ENCODE data around the gene GMNC. TPM values are rescaled to one million over a fixed set of nuclear protein-coding genes. Genes with fewer than 3 reads are reported as not detected.
A peak's percentile ranks its signal among the peaks of the same experiment; 100 is the strongest.

GMNC gene
- total RNA-seq, 4 donors from 2014 or later = not detected

GRCh38 chr3:190825386-190826016 lies 37.0 kb downstream of the GMNC start:
- no peak for ATAC-seq (ENCODE audit: low FRiP score)
- DNase-seq (ENCODE audit: low spot score) = no peak
- TF ChIP-seq, protein P1, sequence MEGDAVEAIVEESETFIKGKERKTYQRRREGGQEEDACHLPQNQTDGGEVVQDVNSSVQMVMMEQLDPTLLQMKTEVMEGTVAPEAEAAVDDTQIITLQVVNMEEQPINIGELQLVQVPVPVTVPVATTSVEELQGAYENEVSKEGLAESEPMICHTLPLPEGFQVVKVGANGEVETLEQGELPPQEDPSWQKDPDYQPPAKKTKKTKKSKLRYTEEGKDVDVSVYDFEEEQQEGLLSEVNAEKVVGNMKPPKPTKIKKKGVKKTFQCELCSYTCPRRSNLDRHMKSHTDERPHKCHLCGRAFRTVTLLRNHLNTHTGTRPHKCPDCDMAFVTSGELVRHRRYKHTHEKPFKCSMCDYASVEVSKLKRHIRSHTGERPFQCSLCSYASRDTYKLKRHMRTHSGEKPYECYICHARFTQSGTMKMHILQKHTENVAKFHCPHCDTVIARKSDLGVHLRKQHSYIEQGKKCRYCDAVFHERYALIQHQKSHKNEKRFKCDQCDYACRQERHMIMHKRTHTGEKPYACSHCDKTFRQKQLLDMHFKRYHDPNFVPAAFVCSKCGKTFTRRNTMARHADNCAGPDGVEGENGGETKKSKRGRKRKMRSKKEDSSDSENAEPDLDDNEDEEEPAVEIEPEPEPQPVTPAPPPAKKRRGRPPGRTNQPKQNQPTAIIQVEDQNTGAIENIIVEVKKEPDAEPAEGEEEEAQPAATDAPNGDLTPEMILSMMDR (IDR thresholded peaks at IDR 0.05) = no peak

- ATAC-seq (ENCODE audit: low FRiP score) = peak; percentile 37
- TF ChIP-seq, protein P1 (IDR thresholded peaks at IDR 0.05) = no peak
Measured at GRCh38 chr3:190811775-190812480, 50.6 kb downstream of the GMNC start.

GRCh38 chr3:190810957-190811356 lies 51.5 kb downstream of the GMNC start:
- ATAC-seq (ENCODE audit: low FRiP score) = no peak
- TF ChIP-seq, protein P1 (IDR thresholded peaks at IDR 0.05) = no peak

More at GRCh38 chr3:190811775-190812480, 50.6 kb downstream of the GMNC start:
- no peak for DNase-seq (ENCODE audit: low spot score)

DNA sequence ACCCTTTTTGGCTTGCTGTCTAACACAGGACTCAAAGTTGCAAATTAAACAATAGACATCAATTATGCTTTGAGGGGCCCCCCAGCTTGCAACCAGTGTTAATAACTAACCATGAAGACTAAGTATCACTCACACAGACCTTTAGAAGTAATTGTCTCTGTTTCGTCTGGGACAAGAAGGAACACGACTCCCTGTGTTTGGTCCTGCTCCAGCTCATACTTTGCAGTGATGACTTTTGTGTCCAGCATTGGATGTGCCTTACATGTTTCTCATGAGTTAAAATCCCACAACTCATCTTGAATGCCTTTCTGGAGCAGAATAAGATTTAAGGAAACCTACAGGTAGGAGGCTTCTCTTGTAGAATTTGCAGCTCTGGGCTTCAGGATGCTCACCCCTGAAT lies 53.1 kb downstream of the GMNC start:
- TF ChIP-seq, protein P1 (IDR thresholded peaks at IDR 0.05) = no peak
- DNase-seq (ENCODE audit: low spot score) (no peak), ATAC-seq (ENCODE audit: low FRiP score) (no peak)

More at GRCh38 chr3:190810957-190811356, 51.5 kb downstream of the GMNC start:
- DNase-seq (ENCODE audit: low spot score) = no peak

- DNase-seq (ENCODE audit: low spot score) = no peak
- no peak for ATAC-seq (ENCODE audit: low FRiP score)
Measured at GRCh38 chr3:190807719-190808375, 54.6 kb downstream of the GMNC start.

More at GRCh38 chr3:190807719-190808375, 54.6 kb downstream of the GMNC start:
- TF ChIP-seq, protein P1 (IDR thresholded peaks at IDR 0.05) = no peak

Data from omental fat pad (tissue), 4 donors.